Sigmoid colon (tissue), 4 donors: ENCODE data around the gene JMJD6.

ENCODE experiments used
- EP300 ChIP-seq, 4 donors: sonication (generic); formaldehyde crosslinking; IDR thresholded peaks; one replicate each; pipeline ENCODE4 v1.6.1; 2017; ENCODE audit warnings: antibody characterized with exemption in 4 of 4
- POLR2A ChIP-seq, 2 donors: fragments of 450-650 bp; IDR thresholded peaks; one replicate each; pipeline ENCODE4 v1.6.1; 2016; ENCODE audit warnings: antibody characterized with exemption in 2 of 2, mild to moderate bottlenecking in 2 of 2, moderate library complexity in 2 of 2
- POLR2AphosphoS5 ChIP-seq, 4 donors: sonication (generic); formaldehyde crosslinking; IDR thresholded peaks; one replicate each; pipeline ENCODE4 v1.6.1; 2017; ENCODE audit warnings: antibody characterized with exemption in 4 of 4
- TF ChIP-seq, protein P1 (sequence below), 4 experiments: fragments of 450-650 bp in 3 of 4; fragments of 200-600 bp in 1 of 4; IDR thresholded peaks; one replicate each; pipeline ENCODE4 v1.5.1; 2016 to 2019; ENCODE audit warnings: antibody characterized with exemption in 4 of 4, mild to moderate bottlenecking in 3 of 4, moderate library complexity in 2 of 4

DNA sequence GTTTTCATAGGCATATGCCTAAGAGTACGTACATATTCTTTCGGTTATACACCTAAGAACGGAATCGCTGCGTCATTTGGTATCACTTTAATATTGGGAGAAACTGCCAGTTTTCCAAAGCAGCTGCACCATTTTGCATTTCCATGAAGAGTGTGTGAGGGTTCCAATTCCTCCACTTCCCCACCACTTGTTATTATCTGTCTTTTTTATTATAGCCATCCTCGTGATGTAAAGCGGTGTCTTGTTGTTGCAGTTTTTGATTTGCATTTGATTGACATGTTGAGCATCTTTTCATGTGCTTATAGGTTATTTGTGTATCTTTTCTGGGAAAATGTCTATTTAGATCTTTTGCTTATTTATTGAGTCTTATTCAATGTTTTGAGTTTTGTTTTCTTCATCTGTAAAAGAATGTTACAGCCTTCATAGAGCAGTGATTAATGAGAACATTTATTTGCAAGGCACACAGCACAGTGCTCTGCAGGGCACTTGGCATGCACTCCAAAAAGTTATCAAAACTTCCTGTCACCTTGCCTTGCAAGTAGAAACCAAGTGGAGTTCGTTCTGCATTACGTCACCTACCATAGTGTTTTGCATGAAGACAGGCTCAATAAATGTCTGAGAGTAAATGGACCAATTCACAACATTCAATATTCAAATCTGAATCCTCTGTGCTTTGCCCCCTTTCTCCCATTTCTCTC, 56.2 kb downstream of the JMJD6 start:
- TF ChIP-seq, protein P1, sequence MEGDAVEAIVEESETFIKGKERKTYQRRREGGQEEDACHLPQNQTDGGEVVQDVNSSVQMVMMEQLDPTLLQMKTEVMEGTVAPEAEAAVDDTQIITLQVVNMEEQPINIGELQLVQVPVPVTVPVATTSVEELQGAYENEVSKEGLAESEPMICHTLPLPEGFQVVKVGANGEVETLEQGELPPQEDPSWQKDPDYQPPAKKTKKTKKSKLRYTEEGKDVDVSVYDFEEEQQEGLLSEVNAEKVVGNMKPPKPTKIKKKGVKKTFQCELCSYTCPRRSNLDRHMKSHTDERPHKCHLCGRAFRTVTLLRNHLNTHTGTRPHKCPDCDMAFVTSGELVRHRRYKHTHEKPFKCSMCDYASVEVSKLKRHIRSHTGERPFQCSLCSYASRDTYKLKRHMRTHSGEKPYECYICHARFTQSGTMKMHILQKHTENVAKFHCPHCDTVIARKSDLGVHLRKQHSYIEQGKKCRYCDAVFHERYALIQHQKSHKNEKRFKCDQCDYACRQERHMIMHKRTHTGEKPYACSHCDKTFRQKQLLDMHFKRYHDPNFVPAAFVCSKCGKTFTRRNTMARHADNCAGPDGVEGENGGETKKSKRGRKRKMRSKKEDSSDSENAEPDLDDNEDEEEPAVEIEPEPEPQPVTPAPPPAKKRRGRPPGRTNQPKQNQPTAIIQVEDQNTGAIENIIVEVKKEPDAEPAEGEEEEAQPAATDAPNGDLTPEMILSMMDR (IDR thresholded peaks at IDR 0.05) = no peak
- TF ChIP-seq EP300 (IDR thresholded peaks at IDR 0.05) = no peak
- no peak for TF ChIP-seq POLR2A (IDR thresholded peaks at IDR 0.05)
- no peak for TF ChIP-seq POLR2AphosphoS5 (IDR thresholded peaks at IDR 0.05)
